Tibial nerve (tissue), 3 donors: Measurements from ENCODE around the gene NT5C3B.

Experiments
- CTCF ChIP-seq, 5 experiments: fragments of 200-600 bp in 3 of 5; fragments of 450-650 bp in 2 of 5; sonication (generic) in 3 of 5; IDR thresholded peaks; one replicate each; pipeline ENCODE4 v1.5.1; 2016 to 2019; ENCODE audit warnings: antibody characterized with exemption in 5 of 5, mild to moderate bottlenecking in 3 of 5, moderate library complexity in 2 of 5
- POLR2A ChIP-seq, 2 donors: fragments of 450-650 bp; IDR thresholded peaks; one replicate each; pipeline ENCODE4 v1.6.1; 2017; ENCODE audit warnings: antibody characterized with exemption in 2 of 2, mild to moderate bottlenecking in 2 of 2, moderate library complexity in 2 of 2

GRCh38 chr17:41777574-41778188 is 58.4 kb downstream of the NT5C3B start:
- TF ChIP-seq CTCF (IDR thresholded peaks at IDR 0.05) = peak in 2 of 5 experiments; percentile 9 to 46
- TF ChIP-seq POLR2A (IDR thresholded peaks at IDR 0.05) = peak in 1 of 2 donors; percentile 5
